Stomach (tissue), 9 donors: ENCODE data around the gene RIBC2. TPM values are rescaled to one million over a fixed set of nuclear protein-coding genes. Genes with fewer than 3 reads are reported as not detected.
"Not testable (repeated sequence)": the region's sequence is repeated elsewhere in the genome, so short reads cannot be mapped to it uniquely, and the experiment has no call there.

Source experiments
- DNase-seq, 2 donors: peaks; one replicate each; pipeline versions ENCODE4 v3.0.0 to v3.0.0-alpha.2; 2013 to 2019
- H3K27ac ChIP-seq, 5 donors: fragments of 200-600 bp in 4 of 5; sonication (generic) in 4 of 5; one replicate each; pipeline ENCODE4 v1.5.1; 2013 to 2019; ENCODE audit warnings: mild to moderate bottlenecking in 1 of 5, moderate library complexity in 1 of 5
- H3K27me3 ChIP-seq, 3 donors: fragments of 200-600 bp; sonication (generic); one replicate each; pipeline ENCODE4 v1.5.1; 2017 to 2019; ENCODE audit warnings: mixed run types in 1 of 3
- H3K36me3 ChIP-seq, 4 donors: fragments of 200-600 bp; sonication (generic); 1 replicate in 3 of 4; 2 replicates in 1 of 4; pipeline ENCODE4 v1.5.1; 2016 to 2019
- H3K4me1 ChIP-seq, 4 donors: fragments of 200-600 bp; sonication (generic); one replicate each; pipeline ENCODE4 v1.5.1; 2016 to 2019
- H3K4me3 ChIP-seq, 4 donors: fragments of 200-600 bp; sonication (generic) in 3 of 4; one replicate each; pipeline ENCODE4 v1.5.1; 2016 to 2019; ENCODE audit warnings: mild to moderate bottlenecking in 1 of 4
- H3K9me3 ChIP-seq, 4 donors: fragments of 200-600 bp; sonication (generic); one replicate each; pipeline ENCODE4 v1.5.1; 2016 to 2019
- EP300 ChIP-seq: sonication (generic); formaldehyde crosslinking; IDR thresholded peaks from one replicate; pipeline ENCODE4 v1.6.1; 2017; ENCODE audit warnings: antibody characterized with exemption
- POLR2A ChIP-seq, 4 donors: fragments of 450-650 bp; IDR thresholded peaks; one replicate each; pipeline ENCODE4 v1.6.1; 2016; ENCODE audit warnings: antibody characterized with exemption in 4 of 4, control low read depth in 2 of 4, mild to moderate bottlenecking in 1 of 4, moderate library complexity in 1 of 4
- POLR2AphosphoS5 ChIP-seq, 3 donors: sonication (generic); formaldehyde crosslinking; IDR thresholded peaks; one replicate each; pipeline ENCODE4 v1.6.1; 2016; ENCODE audit warnings: antibody characterized with exemption in 3 of 3
- WGBS, 5 donors: extraction: QIAGEN DNeasy Blood & Tissue Kit in 3 of 5; methylation state at CpG; one replicate each; pipeline versions ENCODE4 v1.1.5 to v1.1.7; 2013 to 2018; 5-methylcytosine and 5-hydroxymethylcytosine counted together
- intact Hi-C: fragments of 100-400 bp; cut with DNase I; formaldehyde crosslinking; loops from one replicate; pipeline ENCODE4 v1.15.1; 2023; ENCODE audit warnings: low total_unique reads
- polyA plus RNA-seq, 3 donors: library from polyadenylated mRNA; stranded (reverse); fragments of 200-250 nt; gene quantifications; one replicate each; pipeline ENCODE4 v1.2.3, GENCODE V29; 2013
- total RNA-seq, 5 donors: library from RNA; depleted of rRNA; stranded (reverse); fragments of >200 nt; gene quantifications; one replicate each; pipeline versions ENCODE4 v1.1.0 to v1.2.3, GENCODE V29; 2014 to 2016
- TF ChIP-seq, protein P1 (sequence below), 7 experiments: fragments of 450-650 bp in 4 of 7; fragments of 200-600 bp in 3 of 7; sonication (generic) in 3 of 7; IDR thresholded peaks; one replicate each; pipeline ENCODE4 v1.5.1; 2016 to 2019; ENCODE audit warnings: antibody characterized with exemption in 7 of 7, control low read depth in 2 of 7, mild to moderate bottlenecking in 1 of 7
- donor health status: healthy with polysubstance abuse.
- donor health status: Bipolar disorder and iron deficiency.
- donor health status: healthy.

Gene RIBC2
- total and polyA plus RNA-seq, 8 donors = 0.45 to 13.0 (median 0.76) TPM; not detected in 1

DNA sequence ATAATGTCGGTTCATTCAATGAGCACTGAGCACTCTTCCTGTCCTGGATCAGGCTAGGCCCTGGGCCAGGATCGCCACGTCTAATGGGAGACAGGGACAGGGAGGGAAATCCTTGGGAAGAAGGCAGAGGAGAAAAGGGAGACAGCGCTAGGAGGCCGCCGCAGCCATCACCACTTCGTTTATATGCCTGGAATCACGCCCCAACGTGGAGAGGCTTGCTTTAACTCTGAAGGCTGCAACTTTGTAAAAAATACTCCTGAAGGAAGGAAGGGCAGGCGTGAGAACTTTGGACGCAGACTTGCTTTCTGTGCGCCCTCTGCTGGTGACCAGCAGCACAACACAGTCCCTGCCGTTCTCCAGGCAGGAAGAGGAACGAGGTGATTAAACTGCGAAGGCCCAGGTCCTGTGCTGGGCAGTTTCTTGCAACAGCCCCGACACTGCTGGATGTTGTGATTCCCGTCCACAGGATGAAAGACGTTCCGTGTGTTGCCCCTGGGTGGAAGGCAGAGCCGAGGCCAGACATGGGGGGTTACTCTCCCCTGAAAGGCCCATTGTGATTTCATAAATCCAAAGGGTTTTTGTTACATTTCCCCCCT, 22.1 kb downstream of the RIBC2 start:
- H3K4me3 ChIP-seq = no peak overlapping the region

DNA sequence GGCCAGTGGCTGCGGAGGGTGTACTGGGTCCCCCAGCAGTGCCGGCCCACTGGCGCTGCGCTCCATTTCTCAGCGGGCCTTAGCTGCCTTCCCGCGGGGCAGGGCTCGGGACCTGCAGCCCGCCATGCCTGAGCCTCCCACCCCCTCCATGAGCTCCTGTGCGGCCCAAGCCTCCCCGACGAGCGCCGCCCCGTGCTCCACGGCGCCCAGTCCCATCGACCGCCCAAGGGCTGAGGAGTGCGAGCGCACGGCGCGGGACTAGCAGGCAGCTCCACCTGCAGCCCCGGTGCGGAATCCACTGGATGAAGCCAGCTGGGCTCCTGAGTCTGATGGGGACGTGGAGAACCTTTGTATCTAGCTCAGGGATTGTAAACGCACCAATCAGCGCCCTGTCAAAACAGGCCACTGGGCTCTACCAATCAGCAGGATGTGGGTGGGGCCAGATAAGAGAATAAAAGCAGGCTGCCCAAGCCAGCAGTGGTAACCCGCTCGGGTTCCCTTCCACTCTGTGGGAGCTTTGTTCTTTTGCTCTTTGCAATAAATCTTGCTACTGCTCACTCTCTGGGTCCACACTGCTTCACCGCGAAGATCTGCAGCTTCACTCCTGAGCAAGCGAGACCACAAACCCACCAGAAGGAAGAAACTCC, 23.5 kb downstream of the RIBC2 start:
- H3K4me3 ChIP-seq, H3K27ac ChIP-seq, intact Hi-C loops, H3K9me3 ChIP-seq, H3K36me3 ChIP-seq, H3K27me3 ChIP-seq, DNase-seq: not testable (repeated sequence)
- peaks cover 0 to 19% (median 8%) of the 10 kb centered on the region in 4 donors for H3K4me1 ChIP-seq
- WGBS, 5 donors = 73 to 90% (median 83%) methylated on average over 10 to 34 of the region's 34 CpGs

More for the DNA sequence above, 22.1 kb downstream of the RIBC2 start:
- Histone ChIP-seq H3K27ac (peak overlapping the region; percentile 4 to 70 (median 63)), H3K36me3 (no peaks in the 10 kb centered on the region), H3K27me3 (no peaks in the 10 kb centered on the region), H3K9me3 (no peaks in the 10 kb centered on the region), H3K4me1 (peaks cover 0 to 11% (median 8%) of the 10 kb centered on the region in 4 donors)
- intact Hi-C loops = no loop called here
- DNase-seq = peak; percentile 92 to 96
- WGBS, 5 donors = 2 to 6% (median 5%) methylated on average over 18 to 20 of the region's 20 CpGs
- no peak for TF ChIP-seq POLR2A (IDR thresholded peaks at IDR 0.05)
- no peak for TF ChIP-seq EP300
- TF ChIP-seq, protein P1, sequence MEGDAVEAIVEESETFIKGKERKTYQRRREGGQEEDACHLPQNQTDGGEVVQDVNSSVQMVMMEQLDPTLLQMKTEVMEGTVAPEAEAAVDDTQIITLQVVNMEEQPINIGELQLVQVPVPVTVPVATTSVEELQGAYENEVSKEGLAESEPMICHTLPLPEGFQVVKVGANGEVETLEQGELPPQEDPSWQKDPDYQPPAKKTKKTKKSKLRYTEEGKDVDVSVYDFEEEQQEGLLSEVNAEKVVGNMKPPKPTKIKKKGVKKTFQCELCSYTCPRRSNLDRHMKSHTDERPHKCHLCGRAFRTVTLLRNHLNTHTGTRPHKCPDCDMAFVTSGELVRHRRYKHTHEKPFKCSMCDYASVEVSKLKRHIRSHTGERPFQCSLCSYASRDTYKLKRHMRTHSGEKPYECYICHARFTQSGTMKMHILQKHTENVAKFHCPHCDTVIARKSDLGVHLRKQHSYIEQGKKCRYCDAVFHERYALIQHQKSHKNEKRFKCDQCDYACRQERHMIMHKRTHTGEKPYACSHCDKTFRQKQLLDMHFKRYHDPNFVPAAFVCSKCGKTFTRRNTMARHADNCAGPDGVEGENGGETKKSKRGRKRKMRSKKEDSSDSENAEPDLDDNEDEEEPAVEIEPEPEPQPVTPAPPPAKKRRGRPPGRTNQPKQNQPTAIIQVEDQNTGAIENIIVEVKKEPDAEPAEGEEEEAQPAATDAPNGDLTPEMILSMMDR (IDR thresholded peaks at IDR 0.05) = peak in 6 of 7 experiments; percentile 83 to 98 (median 96)
- TF ChIP-seq POLR2AphosphoS5 (IDR thresholded peaks at IDR 0.05) = peak in 2 of 3 donors; percentile 43 to 84

DNA sequence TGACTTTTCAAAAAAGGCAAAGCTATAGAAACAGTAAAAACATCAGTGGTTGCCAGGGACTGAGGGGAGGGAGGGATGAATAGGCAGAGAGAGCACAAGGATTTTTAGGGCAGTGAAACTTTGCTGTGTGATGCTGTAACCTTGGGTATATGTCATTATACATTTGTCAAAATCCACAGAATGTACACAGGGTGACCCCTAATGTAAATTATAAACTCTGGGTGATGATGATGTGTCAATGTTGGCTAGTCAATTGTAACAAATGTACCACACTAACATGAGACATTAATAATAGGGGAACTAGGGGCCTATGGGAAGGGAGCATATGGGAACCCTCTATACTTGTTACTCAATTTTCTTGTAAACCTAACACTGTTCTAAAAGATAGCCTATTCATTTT, 24.8 kb downstream of the RIBC2 start:
- Histone ChIP-seq H3K9me3 (no peaks in the 10 kb centered on the region), H3K4me1 (peaks cover 0 to 19% (median 8%) of the 10 kb centered on the region in 4 donors), H3K36me3 (no peaks in the 10 kb centered on the region), H3K27ac (no peak overlapping the region), H3K27me3 (no peaks in the 10 kb centered on the region), H3K4me3 (no peak overlapping the region)
- intact Hi-C loops = no loop called here
- TF ChIP-seq, protein P1 (IDR thresholded peaks at IDR 0.05) = no peak
- TF ChIP-seq POLR2A (IDR thresholded peaks at IDR 0.05) (no peak), POLR2AphosphoS5 (IDR thresholded peaks at IDR 0.05) (no peak), EP300 (no peak)
- DNase-seq = peak in 1 of 2 donors; percentile 33

DNA sequence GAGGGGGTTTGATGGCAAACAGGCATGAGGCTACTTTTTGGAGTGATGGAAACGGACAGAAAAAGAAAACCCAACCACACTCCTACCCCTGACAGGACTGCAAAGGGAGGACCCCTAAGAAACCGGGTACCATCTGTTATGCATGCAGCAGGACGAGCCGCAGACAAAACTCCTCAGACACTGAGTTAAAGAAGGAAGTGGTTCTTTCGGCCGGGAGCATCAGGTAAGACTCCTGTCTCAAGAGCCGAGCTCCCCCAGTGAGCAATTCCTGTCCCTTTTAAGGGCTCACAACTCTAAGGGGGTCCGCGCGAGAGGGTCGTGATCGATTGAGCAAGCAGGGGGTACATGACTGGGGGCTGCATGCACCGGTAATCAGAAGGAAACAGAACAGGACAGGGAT, 27.2 kb downstream of the RIBC2 start:
- H3K4me1 ChIP-seq = peaks cover 0 to 11% (median 2%) of the 10 kb centered on the region in 4 donors
- H3K27ac ChIP-seq = peak overlapping the region in 1 of 5 donors; percentile 19
- intact Hi-C loops = loop anchor here (5.0 kb wide), 1 partner anchor 112 kb away; no protein-coding TSS in a partner anchor
- H3K36me3 ChIP-seq, DNase-seq, H3K27me3 ChIP-seq, H3K9me3 ChIP-seq, H3K4me3 ChIP-seq: not testable (repeated sequence)
- WGBS, 5 donors = 33 to 55% (median 43%) methylated on average over 13 of the region's 13 CpGs

DNA sequence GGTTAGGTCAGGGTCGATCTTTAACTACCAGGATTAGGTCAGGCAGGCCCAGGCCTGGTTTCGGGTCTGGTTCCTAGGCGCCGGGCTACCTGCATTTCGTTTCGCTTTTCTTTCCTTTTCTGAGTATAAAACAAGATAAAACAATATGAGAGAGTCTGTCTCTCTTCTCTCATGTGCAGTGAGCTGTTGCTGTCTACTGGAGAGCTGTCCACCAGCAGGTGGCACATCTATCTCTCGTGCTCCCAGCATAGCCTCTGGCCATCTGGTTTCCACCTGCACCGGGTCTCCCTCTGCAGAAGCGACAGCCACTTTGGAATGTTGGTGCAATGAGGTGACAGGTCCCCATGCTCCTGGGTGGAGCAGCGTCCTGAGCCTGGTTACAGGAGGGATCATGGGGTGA, 27.6 kb downstream of the RIBC2 start:
- intact Hi-C loops = loop anchor here (5.0 kb wide), 1 partner anchor 111 kb away; no protein-coding TSS in a partner anchor
- peak overlapping the region in 1 of 5 donors; percentile 19 for H3K27ac ChIP-seq
- H3K36me3 ChIP-seq = no peaks in the 10 kb centered on the region
- H3K9me3 ChIP-seq = no peaks in the 10 kb centered on the region
- H3K4me1 ChIP-seq = peaks cover 0 to 8% (median 0%) of the 10 kb centered on the region in 4 donors
- 9 to 24% (median 13%) methylated on average over 10 of the region's 10 CpGs for WGBS, 5 donors
- DNase-seq = peak; percentile 35 to 86
- no peaks in the 10 kb centered on the region for H3K27me3 ChIP-seq
- peak in 2 of 3 donors; percentile 29 to 49 for TF ChIP-seq POLR2AphosphoS5 (IDR thresholded peaks at IDR 0.05)
- TF ChIP-seq EP300 = no peak
- TF ChIP-seq POLR2A (IDR thresholded peaks at IDR 0.05) = no peak
- TF ChIP-seq, protein P1 (IDR thresholded peaks at IDR 0.05) = peak in 5 of 7 experiments; percentile 35 to 51 (median 48)
- H3K4me3 ChIP-seq = no peak overlapping the region
